NB4 (cell line): Measurements from ENCODE around the gene RHEBL1.

ENCODE experiments used
- POLR2A ChIP-seq: IDR thresholded peaks from 2 replicates; pipeline ENCODE4 v1.6.1; 2011; ENCODE audit warnings: mild to moderate bottlenecking; ENCODE audit not compliant: insufficient read length; ENCODE audit errors: extremely low read depth
- TF ChIP-seq, protein P1 (sequence below): IDR thresholded peaks from one replicate; pipeline ENCODE4 v1.5.1; 2012; ENCODE audit warnings: low read depth, low read length
- TF ChIP-seq, protein P2 (sequence below): IDR thresholded peaks from 2 replicates; pipeline ENCODE4 v1.6.1; 2011; ENCODE audit warnings: low read depth, low read length

DNA sequence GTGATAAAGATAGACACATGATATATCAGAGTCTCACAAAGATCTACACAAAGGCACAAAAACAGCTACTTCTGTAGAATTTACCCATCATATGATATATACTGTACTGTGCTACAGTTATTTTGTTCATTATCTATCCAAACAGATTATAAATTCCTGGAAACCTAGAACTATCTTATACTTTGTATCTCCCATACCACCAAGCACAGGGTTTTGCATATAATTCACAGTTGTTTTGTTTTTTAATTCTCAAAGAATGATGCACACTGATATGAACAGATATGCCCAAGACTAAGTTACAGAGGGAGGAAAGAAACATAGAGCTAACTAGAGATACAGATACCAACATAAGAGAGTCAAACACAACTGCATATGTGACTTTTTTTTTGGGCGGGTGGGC, 54.6 kb downstream of the RHEBL1 start:
- TF ChIP-seq, protein P1, sequence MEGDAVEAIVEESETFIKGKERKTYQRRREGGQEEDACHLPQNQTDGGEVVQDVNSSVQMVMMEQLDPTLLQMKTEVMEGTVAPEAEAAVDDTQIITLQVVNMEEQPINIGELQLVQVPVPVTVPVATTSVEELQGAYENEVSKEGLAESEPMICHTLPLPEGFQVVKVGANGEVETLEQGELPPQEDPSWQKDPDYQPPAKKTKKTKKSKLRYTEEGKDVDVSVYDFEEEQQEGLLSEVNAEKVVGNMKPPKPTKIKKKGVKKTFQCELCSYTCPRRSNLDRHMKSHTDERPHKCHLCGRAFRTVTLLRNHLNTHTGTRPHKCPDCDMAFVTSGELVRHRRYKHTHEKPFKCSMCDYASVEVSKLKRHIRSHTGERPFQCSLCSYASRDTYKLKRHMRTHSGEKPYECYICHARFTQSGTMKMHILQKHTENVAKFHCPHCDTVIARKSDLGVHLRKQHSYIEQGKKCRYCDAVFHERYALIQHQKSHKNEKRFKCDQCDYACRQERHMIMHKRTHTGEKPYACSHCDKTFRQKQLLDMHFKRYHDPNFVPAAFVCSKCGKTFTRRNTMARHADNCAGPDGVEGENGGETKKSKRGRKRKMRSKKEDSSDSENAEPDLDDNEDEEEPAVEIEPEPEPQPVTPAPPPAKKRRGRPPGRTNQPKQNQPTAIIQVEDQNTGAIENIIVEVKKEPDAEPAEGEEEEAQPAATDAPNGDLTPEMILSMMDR = no peak
- TF ChIP-seq POLR2A = no peak
- TF ChIP-seq, protein P2, sequence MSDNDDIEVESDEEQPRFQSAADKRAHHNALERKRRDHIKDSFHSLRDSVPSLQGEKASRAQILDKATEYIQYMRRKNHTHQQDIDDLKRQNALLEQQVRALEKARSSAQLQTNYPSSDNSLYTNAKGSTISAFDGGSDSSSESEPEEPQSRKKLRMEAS = no peak
